Kidney epithelial cell (primary cell): ENCODE results near the gene FAHD2B. TPM values are rescaled to one million over a fixed set of nuclear protein-coding genes. Genes with fewer than 3 reads are reported as not detected.
A peak's percentile ranks its signal among the peaks of the same experiment; 100 is the strongest.
"Not testable (repeated sequence)": the region's sequence is repeated elsewhere in the genome, so short reads cannot be mapped to it uniquely, and the experiment has no call there.

Experiments
- DNase-seq: peaks from one replicate; pipeline ENCODE4 v3.0.0-alpha.2; 2010; ENCODE audit warnings: low read depth
- H3K27me3 ChIP-seq: 2 replicates; pipeline ENCODE4 v1.6.0; 2011; ENCODE audit warnings: low read length; ENCODE audit not compliant: control insufficient read depth, insufficient read depth
- H3K36me3 ChIP-seq: 2 replicates; pipeline ENCODE4 v1.5.1; 2011; ENCODE audit warnings: low read length; ENCODE audit not compliant: control insufficient read depth, insufficient read depth
- H3K4me3 ChIP-seq: 2 replicates; pipeline ENCODE4 v1.5.1; 2011; ENCODE audit warnings: low read depth, mild to moderate bottlenecking, control low read depth, low read length
- total RNA-seq: library from RNA; depleted of rRNA; stranded (reverse); fragments of >200 nt; gene quantifications from 2 replicates; pipeline ENCODE4 v1.2.3, GENCODE V29; 2015
- TF ChIP-seq, protein P1 (sequence below): IDR thresholded peaks from 2 replicates; pipeline ENCODE4 v1.5.1; 2011; ENCODE audit warnings: mild to moderate bottlenecking, moderate library complexity, low read length, control low read depth, inconsistent platforms; ENCODE audit not compliant: insufficient read depth, poor library complexity, severe bottlenecking

The FAHD2B gene, protein sequence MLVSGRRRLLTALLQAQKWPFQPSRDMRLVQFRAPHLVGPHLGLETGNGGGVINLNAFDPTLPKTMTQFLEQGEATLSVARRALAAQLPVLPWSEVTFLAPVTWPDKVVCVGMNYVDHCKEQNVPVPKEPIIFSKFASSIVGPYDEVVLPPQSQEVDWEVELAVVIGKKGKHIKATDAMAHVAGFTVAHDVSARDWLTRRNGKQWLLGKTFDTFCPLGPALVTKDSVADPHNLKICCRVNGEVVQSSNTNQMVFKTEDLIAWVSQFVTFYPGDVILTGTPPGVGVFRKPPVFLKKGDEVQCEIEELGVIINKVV
- 19.5 and 22.4 TPM in 2 replicates for total RNA-seq

DNA sequence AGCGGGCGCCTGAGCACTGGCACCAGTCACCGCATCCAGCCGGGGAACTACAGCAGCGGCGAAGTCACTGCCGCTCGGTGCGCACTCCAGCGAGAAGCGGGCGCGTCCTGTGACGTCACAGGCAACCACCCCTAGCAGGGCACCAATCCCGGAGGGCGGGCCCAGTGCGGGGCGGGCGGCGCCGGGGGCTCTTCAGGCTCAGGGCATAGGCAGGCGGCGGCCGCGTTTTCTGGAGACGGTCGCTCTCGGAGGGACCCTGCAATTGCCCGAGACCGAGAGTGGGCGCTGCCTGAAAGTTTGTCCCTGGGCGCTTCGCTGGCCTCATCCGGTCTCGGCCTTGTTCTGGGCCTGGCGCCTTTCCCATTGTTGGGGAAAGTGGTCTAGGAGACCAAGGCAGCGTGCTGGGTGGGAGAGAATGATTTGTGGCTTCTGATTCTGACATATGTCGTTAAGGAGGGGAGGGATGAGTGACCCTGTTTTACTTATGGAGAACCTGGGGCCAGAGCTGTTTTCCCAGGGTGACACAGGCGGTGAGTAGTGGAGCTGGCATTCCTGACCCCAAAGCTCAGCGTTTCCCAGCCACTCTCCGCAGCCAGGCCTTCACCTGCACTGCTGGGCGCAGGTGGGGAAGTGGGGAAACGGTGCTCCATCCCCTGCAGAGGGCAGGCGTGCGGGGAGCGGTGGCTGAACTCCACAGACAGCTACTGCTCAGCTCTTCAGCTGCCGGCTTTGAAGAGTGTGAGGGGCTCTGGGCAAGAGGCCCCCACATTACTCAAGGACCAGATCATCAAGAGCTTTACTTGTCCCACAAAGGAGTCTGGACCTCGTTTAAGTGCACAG is at the start of gene FAHD2B:
TSS of gene FAHD2B (minus strand) at position 111 of the 840 bp plus-strand sequence. CDS start 3,176 bp downstream, outside the sequence.
- not testable (repeated sequence) for DNase-seq, H3K36me3 ChIP-seq, H3K27me3 ChIP-seq
- H3K4me3 ChIP-seq = peak within 1 kb of the TSS; percentile 30

DNA sequence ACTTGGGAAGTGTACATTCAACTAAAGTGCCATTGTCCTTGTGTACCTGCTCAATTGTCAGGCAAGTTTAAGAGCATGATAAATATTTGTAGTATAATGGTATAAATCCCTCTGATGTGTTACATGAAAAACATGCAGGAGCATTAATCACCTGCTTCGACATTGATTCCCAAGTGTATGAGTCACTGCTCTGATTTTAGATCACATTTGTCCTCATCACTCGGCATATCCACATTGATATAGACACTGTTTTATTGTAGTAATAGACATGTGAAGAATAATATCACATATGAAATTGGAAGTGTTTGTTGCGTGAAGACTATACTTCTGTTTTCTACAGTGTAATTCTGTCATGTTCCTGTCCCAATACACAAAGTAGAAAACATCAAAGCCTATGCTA is 49.3 kb upstream of the FAHD2B start:
- not testable (repeated sequence) for H3K36me3 ChIP-seq, H3K27me3 ChIP-seq, DNase-seq, H3K4me3 ChIP-seq

DNA sequence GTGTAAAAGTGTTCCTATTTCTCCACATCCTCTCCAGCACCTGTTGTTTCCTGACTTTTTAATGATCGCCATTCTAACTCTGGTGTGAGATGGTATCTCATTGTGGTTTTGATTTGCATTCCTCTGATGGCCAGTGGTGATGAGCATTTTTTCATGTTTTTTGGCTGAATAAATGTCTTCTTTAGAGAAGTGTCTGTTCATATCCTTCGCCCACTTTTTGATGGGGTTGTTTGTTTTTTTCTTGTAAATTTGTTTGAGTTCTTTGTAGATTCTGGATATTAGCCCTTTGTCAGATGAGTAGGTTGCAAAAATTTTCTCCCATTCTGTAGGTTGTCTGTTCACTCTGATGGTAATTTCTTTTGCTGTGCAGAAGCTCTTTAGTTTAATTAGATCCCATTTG is 34.4 kb upstream of the FAHD2B start:
- H3K36me3 ChIP-seq, H3K4me3 ChIP-seq, H3K27me3 ChIP-seq, DNase-seq: not testable (repeated sequence)

DNA sequence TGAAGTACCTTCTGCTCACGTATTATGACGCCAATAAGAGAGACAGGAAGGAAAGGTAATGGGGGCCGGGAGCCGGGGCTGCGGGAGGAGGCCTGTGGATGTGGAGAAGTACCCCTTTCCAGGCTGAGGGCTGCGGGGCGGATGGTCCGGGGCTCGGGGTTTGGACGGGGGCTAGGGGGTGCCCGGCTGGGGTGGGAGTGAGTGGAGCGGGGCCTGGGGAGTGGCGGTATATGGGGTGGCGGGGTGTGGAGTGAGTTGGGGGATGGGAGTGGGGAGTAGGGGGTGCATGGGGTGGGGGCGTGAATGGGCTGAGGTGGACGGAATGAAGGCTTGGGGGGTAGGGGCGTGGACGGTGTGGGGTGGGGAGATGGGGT is 19.2 kb upstream of the FAHD2B start:
- peak overlapping the region; percentile 60 for H3K4me3 ChIP-seq
- not testable (repeated sequence) for H3K27me3 ChIP-seq, H3K36me3 ChIP-seq, DNase-seq

DNA sequence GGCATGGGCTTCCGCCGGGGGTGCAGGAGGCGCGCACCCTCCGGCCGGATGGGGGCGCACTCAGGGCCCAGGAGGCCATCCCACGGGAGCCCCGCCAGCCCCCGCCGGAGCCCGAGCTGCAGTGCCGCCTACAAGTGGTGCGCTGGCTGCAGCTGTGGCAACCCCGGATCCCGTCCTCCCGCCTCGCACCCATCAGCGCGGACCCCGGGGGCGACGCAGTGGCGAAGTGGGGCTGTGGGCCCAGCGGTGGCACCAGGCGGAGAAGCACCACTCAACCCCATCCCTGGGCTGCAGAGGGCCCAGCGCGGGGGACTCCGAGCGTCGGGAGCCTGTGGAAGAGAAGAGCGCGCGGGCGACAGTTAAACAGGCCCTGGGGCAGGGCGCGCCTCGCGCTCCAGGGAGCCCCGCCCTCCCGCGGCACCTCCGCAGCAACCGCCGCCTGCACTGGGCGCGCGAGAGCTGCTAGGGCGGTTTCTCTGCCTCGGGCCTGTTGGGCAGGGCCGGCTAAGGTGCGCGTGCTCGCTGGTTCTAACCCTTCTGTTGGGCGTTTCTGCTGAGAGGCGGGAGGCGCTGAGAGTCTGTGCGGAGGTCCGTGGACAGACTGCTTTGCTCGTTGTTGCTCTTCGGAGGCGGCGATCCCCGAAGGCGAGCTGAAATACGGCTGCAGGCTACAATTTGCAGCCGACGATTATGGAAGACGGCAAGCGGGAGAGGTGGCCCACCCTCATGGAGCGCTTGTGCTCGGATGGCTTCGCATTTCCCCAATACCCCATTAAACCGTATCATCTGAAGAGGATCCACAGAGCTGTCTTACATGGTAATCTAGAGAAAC is 18.6 kb upstream of the FAHD2B start, which contains the start of gene ANKRD36:
TSS of gene ANKRD36 (plus strand) at position 104 of the 832 bp plus-strand sequence. CDS start at position 691, 587 bp downstream.
- DNase-seq, H3K27me3 ChIP-seq, H3K36me3 ChIP-seq: not testable (repeated sequence)
- H3K4me3 ChIP-seq = peak within 1 kb of the TSS; percentile 60
- TF ChIP-seq, protein P1, sequence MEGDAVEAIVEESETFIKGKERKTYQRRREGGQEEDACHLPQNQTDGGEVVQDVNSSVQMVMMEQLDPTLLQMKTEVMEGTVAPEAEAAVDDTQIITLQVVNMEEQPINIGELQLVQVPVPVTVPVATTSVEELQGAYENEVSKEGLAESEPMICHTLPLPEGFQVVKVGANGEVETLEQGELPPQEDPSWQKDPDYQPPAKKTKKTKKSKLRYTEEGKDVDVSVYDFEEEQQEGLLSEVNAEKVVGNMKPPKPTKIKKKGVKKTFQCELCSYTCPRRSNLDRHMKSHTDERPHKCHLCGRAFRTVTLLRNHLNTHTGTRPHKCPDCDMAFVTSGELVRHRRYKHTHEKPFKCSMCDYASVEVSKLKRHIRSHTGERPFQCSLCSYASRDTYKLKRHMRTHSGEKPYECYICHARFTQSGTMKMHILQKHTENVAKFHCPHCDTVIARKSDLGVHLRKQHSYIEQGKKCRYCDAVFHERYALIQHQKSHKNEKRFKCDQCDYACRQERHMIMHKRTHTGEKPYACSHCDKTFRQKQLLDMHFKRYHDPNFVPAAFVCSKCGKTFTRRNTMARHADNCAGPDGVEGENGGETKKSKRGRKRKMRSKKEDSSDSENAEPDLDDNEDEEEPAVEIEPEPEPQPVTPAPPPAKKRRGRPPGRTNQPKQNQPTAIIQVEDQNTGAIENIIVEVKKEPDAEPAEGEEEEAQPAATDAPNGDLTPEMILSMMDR = peak; percentile 27

DNA sequence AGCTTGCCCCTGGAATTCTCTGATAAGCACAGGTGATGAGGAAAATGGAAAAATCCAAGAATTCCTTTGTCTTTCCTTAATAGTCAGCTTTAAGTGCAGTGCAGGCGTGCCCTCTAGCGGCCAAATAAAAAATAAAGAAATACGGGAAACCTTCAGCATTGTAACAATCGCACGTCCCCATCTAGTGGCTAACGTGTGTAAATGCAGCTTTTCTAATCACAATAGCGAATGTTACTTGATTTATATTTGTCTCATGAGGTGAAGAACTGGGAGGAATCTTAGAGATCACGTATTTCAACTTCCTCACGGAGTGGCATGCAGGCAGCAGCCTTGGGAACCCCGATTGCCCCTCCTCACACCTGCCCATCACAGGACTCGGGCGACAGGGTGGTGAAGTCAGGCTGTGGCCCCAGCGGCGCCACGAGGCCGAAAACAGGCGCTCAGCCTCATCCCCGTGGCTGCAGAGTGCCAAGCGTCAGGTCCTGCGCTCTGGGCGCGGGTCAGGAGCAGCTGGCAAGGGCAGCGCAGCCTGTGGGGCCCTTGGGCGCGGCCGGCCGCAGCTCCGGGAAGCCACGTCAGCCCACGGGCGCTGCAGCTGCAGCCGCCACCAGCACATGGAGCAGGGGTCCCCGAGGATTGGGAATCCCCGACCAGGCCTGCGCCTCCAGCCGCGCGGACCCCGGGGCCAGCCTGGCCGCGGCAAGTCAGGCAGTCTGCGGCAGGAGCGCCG is 17.8 kb upstream of the FAHD2B start:
- not testable (repeated sequence) for H3K36me3 ChIP-seq, H3K27me3 ChIP-seq, DNase-seq
- TF ChIP-seq, protein P1 = peak; percentile 61
- peak overlapping the region; percentile 60 for H3K4me3 ChIP-seq

DNA sequence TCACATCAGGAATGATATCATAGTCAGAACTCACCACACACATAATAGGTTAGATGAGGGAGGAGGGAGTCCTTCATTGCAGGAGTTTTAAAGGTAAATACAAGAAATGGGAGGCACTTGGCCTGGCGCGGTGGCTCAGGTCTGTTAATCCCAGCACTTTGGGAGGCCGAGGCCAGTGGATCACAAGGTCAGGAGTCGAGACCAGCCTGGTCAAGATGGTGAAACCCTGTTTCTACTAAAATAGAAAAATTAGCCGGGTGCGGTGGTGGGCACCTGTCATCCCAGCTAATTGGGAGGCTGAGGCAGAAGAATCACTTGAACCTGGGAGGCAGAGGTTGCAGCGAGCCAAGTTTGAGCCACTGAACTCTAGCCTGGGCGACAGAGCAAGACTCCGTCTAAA is 16.6 kb upstream of the FAHD2B start:
- not testable (repeated sequence) for DNase-seq, H3K4me3 ChIP-seq, H3K27me3 ChIP-seq, H3K36me3 ChIP-seq

DNA sequence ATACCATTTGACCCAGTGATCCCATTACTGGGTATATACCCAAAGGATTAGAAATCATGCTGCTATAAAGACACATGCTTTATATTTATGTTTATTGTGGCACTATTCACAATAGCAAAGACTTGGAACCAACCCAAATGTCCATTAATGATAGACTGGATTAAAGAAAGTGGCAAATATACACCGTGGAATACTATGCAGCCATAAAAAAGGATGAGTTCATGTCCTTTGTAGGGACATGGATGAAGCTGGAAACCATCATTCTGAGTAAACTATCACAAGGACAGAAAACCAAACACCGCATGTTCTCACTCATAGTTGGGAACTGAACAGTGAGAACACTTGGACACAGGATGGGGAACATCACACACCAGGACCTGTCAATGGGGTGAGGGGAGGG is 12.2 kb upstream of the FAHD2B start:
- not testable (repeated sequence) for DNase-seq

DNA sequence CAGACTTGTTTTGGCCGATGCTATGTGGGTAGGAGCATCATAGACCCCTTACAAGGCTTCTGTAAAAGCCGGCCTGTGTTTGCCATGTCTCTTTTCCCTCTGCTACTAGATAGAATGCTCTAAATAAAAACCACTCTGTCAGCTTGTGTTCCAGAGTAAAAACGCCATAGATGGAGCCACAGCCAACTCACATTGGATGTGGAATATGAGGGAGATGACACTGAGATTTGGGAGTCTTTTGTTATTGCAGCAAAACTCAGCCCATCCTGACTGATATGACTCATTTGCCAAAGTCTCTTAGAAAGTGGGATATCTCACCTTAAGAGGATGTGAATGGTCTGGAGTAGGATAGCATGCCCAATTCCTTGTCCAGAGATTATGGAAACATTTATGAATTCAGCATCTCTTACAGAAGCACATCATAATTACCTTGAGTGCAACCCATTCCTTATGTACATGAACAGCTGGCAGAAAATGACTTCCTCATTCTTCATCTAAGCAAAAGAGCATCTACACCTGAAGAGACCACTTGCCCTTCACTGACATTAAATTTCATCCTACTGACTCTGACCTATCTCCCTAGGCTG is 4.2 kb upstream of the FAHD2B start:
- H3K27me3 ChIP-seq, DNase-seq, H3K36me3 ChIP-seq: not testable (repeated sequence)

More for the DNA sequence above, 12.2 kb upstream of the FAHD2B start:
- not testable (repeated sequence) for H3K4me3 ChIP-seq, H3K36me3 ChIP-seq, H3K27me3 ChIP-seq

More for the DNA sequence above, 4.2 kb upstream of the FAHD2B start:
- not testable (repeated sequence) for H3K4me3 ChIP-seq
